ENCODE data around the gene POM121C. TPM values are rescaled to one million over a fixed set of nuclear protein-coding genes. Genes with fewer than 3 reads are reported as not detected.
A peak's percentile ranks its signal among the peaks of the same experiment; 100 is the strongest.
"Not testable (repeated sequence)": the region's sequence is repeated elsewhere in the genome, so short reads cannot be mapped to it uniquely, and the experiment has no call there.

POM121C gene
- total RNA-seq, 1 experiment from 2014 or later, result 72.7 TPM

DNA sequence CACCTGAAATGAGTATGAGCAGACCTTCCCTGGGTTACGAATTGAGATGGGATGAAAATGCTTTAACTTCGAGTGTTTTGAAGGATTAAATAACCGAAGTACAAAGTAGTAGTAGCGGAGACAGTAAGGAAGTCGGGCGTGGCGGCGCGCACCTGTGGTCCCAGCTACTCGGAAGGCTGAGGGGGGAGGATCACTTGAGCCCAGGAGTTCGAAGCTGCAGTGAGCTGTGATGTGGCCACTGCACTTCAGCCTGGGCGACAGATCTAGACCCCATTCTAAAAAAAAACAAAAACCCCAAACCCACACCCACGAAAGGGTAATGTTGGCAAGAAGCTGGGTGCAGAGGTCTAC is 75.3 kb downstream of the POM121C start:
- not testable (repeated sequence) for H3K36me3 Mint-ChIP-seq (ENCODE audit: insufficient read depth in 1 of 3, low read depth in 3 of 3); H3K27ac ChIP-seq (ENCODE audit: insufficient read length, low read depth, low read length); H3K9me3 Mint-ChIP-seq; H3K4me1 ChIP-seq (ENCODE audit: insufficient read depth, low read length); H3K4me3 Mint-ChIP-seq; DNase-seq; H2BK15ac ChIP-seq (ENCODE audit: low read depth, low read length); H4K20me1 ChIP-seq (ENCODE audit: control insufficient read depth, insufficient read depth, insufficient read length); H3K79me1 ChIP-seq (ENCODE audit: insufficient read depth, low read depth, low read length, poor library complexity, severe bottlenecking); H3K4me2 ChIP-seq (ENCODE audit: insufficient read depth, insufficient read length, low read length); H2BK5ac ChIP-seq (ENCODE audit: insufficient read length, low read length); H4K5ac ChIP-seq (ENCODE audit: insufficient read length, low read depth, low read length); H2AK5ac ChIP-seq (ENCODE audit: insufficient read length, low read length); H3K27me3 Mint-ChIP-seq (ENCODE audit: low read depth); H4K91ac ChIP-seq (ENCODE audit: insufficient read length, low read depth, low read length); H3T11ph ChIP-seq (ENCODE audit: low read length); H2BK12ac ChIP-seq (ENCODE audit: insufficient read length, low read depth, low read length); H3K27ac Mint-ChIP-seq; H3K23me2 ChIP-seq (ENCODE audit: insufficient read length, low read depth, low read length, poor library complexity, severe bottlenecking); H2BK120ac ChIP-seq (ENCODE audit: low read depth, low read length, poor library complexity, severe bottlenecking); H3K18ac ChIP-seq (ENCODE audit: insufficient read length, low read depth, low read length); H3K4me1 Mint-ChIP-seq; H3K56ac ChIP-seq (ENCODE audit: insufficient read length, low read depth, low read length); H4K8ac ChIP-seq (replicated peaks; ENCODE audit: insufficient read length, low read depth, low read length); H3K14ac ChIP-seq (ENCODE audit: insufficient read depth, low read length); H2BK20ac ChIP-seq (ENCODE audit: low read depth, low read length, poor library complexity, severe bottlenecking); H3K27me3 ChIP-seq (ENCODE audit: insufficient read depth, low read length); H3K9me3 ChIP-seq (ENCODE audit: control insufficient read depth, low read depth, low read length); H3K79me2 ChIP-seq (ENCODE audit: insufficient read depth, low read length); H3K4ac ChIP-seq (ENCODE audit: low read depth, low read length); H3K23ac ChIP-seq (ENCODE audit: insufficient read length, low read depth, low read length); H3K9ac ChIP-seq (ENCODE audit: extremely low read depth, insufficient read length, low read length); H2AFZ ChIP-seq (ENCODE audit: low read length)
- WGBS (ENCODE audit: extremely low coverage, insufficient read length, low lambda C conversion rate), result no CpG with 5 or more reads among the region's 13 CpGs

DNA sequence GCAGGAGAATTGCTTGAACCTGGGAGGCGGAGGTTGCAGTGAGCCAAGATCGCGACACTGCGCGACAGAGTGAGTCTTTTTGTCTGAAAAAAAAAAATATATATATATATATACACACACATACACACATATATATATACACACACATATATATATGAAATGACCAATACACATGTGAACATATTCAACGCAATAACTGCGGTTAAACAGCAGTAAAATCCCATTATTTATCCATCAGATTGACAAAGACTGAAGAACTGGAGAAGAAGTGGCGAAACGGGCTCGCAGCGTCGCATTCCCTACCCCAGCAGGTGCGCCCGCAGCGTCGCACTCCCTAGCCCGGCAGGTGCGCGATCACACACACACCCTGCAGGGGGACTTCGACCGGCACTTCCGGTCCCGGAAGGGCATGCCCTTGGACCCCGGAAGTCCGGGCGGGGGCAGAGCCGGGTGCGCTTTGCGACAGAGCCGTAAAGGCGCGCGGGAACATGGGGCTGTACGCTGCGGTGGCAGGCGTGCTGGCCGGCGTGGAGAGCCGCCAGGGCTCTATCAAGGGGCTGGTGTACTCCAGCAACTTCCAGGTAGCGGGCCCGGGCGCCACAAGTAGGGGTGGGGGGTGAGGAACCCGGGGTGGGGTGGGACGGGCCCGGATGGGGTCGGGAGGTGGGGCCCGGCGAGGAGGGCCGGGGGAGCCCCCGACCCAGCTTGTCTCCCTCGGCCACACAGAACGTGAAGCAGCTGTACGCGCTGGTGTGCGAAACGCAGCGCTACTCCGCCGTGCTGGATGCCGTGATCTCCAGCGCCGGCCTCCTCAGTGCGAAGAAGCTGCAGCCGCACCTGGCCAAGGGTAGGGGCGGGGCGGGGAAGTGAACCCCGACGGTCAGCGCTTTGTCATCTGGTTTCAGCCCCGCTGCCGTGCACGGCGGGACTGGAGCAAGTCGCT is 75.9 kb downstream of the POM121C start:
- not testable (repeated sequence) for DNase-seq; H2BK12ac ChIP-seq (ENCODE audit: insufficient read length, low read depth, low read length); H3K4me1 ChIP-seq (ENCODE audit: insufficient read depth, low read length); H2BK20ac ChIP-seq (ENCODE audit: low read depth, low read length, poor library complexity, severe bottlenecking); H3K79me2 ChIP-seq (ENCODE audit: insufficient read depth, low read length); H2AFZ ChIP-seq (ENCODE audit: low read length); H3K27me3 Mint-ChIP-seq (ENCODE audit: low read depth); H3T11ph ChIP-seq (ENCODE audit: low read length); H3K27me3 ChIP-seq (ENCODE audit: insufficient read depth, low read length); H3K27ac ChIP-seq (ENCODE audit: insufficient read length, low read depth, low read length); H4K5ac ChIP-seq (ENCODE audit: insufficient read length, low read depth, low read length); H2BK5ac ChIP-seq (ENCODE audit: insufficient read length, low read length); H3K36me3 Mint-ChIP-seq (ENCODE audit: insufficient read depth in 1 of 3, low read depth in 3 of 3); H3K9me3 ChIP-seq (ENCODE audit: control insufficient read depth, low read depth, low read length); H4K91ac ChIP-seq (ENCODE audit: insufficient read length, low read depth, low read length); H3K9me3 Mint-ChIP-seq; H3K4ac ChIP-seq (ENCODE audit: low read depth, low read length); H4K20me1 ChIP-seq (ENCODE audit: control insufficient read depth, insufficient read depth, insufficient read length); H3K27ac Mint-ChIP-seq; H4K8ac ChIP-seq (replicated peaks; ENCODE audit: insufficient read length, low read depth, low read length); H3K56ac ChIP-seq (ENCODE audit: insufficient read length, low read depth, low read length); H3K79me1 ChIP-seq (ENCODE audit: insufficient read depth, low read depth, low read length, poor library complexity, severe bottlenecking); H2AK5ac ChIP-seq (ENCODE audit: insufficient read length, low read length); H2BK15ac ChIP-seq (ENCODE audit: low read depth, low read length); H2BK120ac ChIP-seq (ENCODE audit: low read depth, low read length, poor library complexity, severe bottlenecking); H3K23me2 ChIP-seq (ENCODE audit: insufficient read length, low read depth, low read length, poor library complexity, severe bottlenecking); H3K18ac ChIP-seq (ENCODE audit: insufficient read length, low read depth, low read length); H3K9ac ChIP-seq (ENCODE audit: extremely low read depth, insufficient read length, low read length); H3K4me2 ChIP-seq (ENCODE audit: insufficient read depth, insufficient read length, low read length); H3K4me1 Mint-ChIP-seq; H3K23ac ChIP-seq (ENCODE audit: insufficient read length, low read depth, low read length); H3K14ac ChIP-seq (ENCODE audit: insufficient read depth, low read length)
- H3K4me3 Mint-ChIP-seq, result peak overlapping the region; percentile 33 to 75; a peak in 3 of 5 replicates
- WGBS (ENCODE audit: extremely low coverage, insufficient read length, low lambda C conversion rate), result no CpG with 5 or more reads among the region's 74 CpGs

Measured in H9 (cell line).